Liver (tissue), 9 donors: ENCODE data around the gene ADAMTS7. TPM values are rescaled to one million over a fixed set of nuclear protein-coding genes. Genes with fewer than 3 reads are reported as not detected.

Source experiments
- DNase-seq: peaks from one replicate; pipeline ENCODE4 v3.0.0-alpha.2; 2017; ENCODE audit warnings: low spot score
- H3K27ac ChIP-seq, 2 donors: one replicate each; pipeline ENCODE4 v1.7.0; 2013; ENCODE audit warnings: inconsistent platforms in 2 of 2, low read length in 2 of 2, control low read depth in 1 of 2, low read depth in 1 of 2, mild to moderate bottlenecking in 1 of 2
- H3K27me3 ChIP-seq, 4 donors: one replicate each; pipeline versions ENCODE4 v1.6.1 to v1.7.0; 2013; ENCODE audit warnings: low read length in 3 of 4, inconsistent platforms in 1 of 4, mild to moderate bottlenecking in 1 of 4, moderate library complexity in 1 of 4; ENCODE audit not compliant: control insufficient read depth in 4 of 4, insufficient read depth in 4 of 4
- H3K36me3 ChIP-seq, 4 donors: one replicate each; pipeline versions ENCODE4 v1.6.1 to v1.7.0; 2013; ENCODE audit warnings: low read length in 3 of 4, mild to moderate bottlenecking in 3 of 4, low read depth in 1 of 4, moderate library complexity in 1 of 4; ENCODE audit not compliant: control insufficient read depth in 4 of 4, insufficient read depth in 3 of 4
- H3K4me1 ChIP-seq, 4 donors: one replicate each; pipeline versions ENCODE4 v1.6.1 to v1.7.0; 2013; ENCODE audit warnings: low read length in 3 of 4, mild to moderate bottlenecking in 3 of 4, moderate library complexity in 1 of 4; ENCODE audit not compliant: control insufficient read depth in 4 of 4, insufficient read depth in 4 of 4
- H3K4me3 ChIP-seq, 3 donors: one replicate each; pipeline versions ENCODE4 v1.6.1 to v1.7.0; 2013; ENCODE audit warnings: low read length in 3 of 3, control low read depth in 1 of 3, low read depth in 1 of 3, mild to moderate bottlenecking in 1 of 3
- H3K9ac ChIP-seq, 2 donors: one replicate each; pipeline ENCODE4 v1.7.0; 2013; ENCODE audit warnings: low read length in 2 of 2, mild to moderate bottlenecking in 2 of 2, moderate library complexity in 2 of 2, control low read depth in 1 of 2, low read depth in 1 of 2
- H3K9me3 ChIP-seq, 4 donors: one replicate each; pipeline versions ENCODE4 v1.6.1 to v1.7.0; 2013; ENCODE audit warnings: low read length in 3 of 4; ENCODE audit not compliant: control insufficient read depth in 4 of 4
- ATF3 ChIP-seq: IDR thresholded peaks from 2 replicates; pipeline ENCODE4 v1.6.1; 2016; ENCODE audit warnings: antibody characterized with exemption
- CTCF ChIP-seq: fragments of 150-350 bp; IDR thresholded peaks from 2 replicates; pipeline ENCODE4 v1.5.1; 2017; ENCODE audit warnings: improper control_type of control experiment, low read depth, low read length; ENCODE audit not compliant: missing input control
- EGR1 ChIP-seq, 2 donors: IDR thresholded peaks; 2 replicates each; pipeline ENCODE4 v1.6.1; 2016 to 2018; ENCODE audit warnings: antibody characterized with exemption in 2 of 2, low read depth in 2 of 2
- FOXA1 ChIP-seq: IDR thresholded peaks from 2 replicates; pipeline ENCODE4 v1.6.1; 2016; ENCODE audit warnings: antibody characterized with exemption
- FOXA2 ChIP-seq: IDR thresholded peaks from 2 replicates; pipeline ENCODE4 v1.6.1; 2016; ENCODE audit warnings: antibody characterized with exemption
- GABPA ChIP-seq, 2 donors: IDR thresholded peaks in 1 of 2; conservative IDR thresholded peaks in 1 of 2; 2 replicates each; pipeline ENCODE4 v1.6.1; 2016; ENCODE audit warnings: antibody characterized with exemption in 2 of 2, mild to moderate bottlenecking in 1 of 2, moderate library complexity in 1 of 2
- HNF4A ChIP-seq, 2 donors: conservative IDR thresholded peaks; 2 replicates each; pipeline ENCODE4 v1.6.1; 2016; ENCODE audit warnings: antibody characterized with exemption in 2 of 2, mild to moderate bottlenecking in 2 of 2
- HNF4G ChIP-seq: IDR thresholded peaks from 2 replicates; pipeline ENCODE4 v1.6.1; 2016; ENCODE audit warnings: antibody characterized with exemption
- MAX ChIP-seq: IDR thresholded peaks from 2 replicates; pipeline ENCODE4 v1.6.1; 2016; ENCODE audit warnings: antibody characterized with exemption
- NR2F2 ChIP-seq: IDR thresholded peaks from 2 replicates; pipeline ENCODE4 v1.6.1; 2016; ENCODE audit warnings: antibody characterized with exemption
- RAD21 ChIP-seq, 2 donors: IDR thresholded peaks; 2 replicates each; pipeline ENCODE4 v1.6.1; 2016; ENCODE audit warnings: antibody characterized with exemption in 2 of 2, mild to moderate bottlenecking in 2 of 2
- REST ChIP-seq: IDR thresholded peaks from 2 replicates; pipeline ENCODE4 v1.6.1; 2016; ENCODE audit warnings: antibody characterized with exemption, mild to moderate bottlenecking
- SP1 ChIP-seq: IDR thresholded peaks from 2 replicates; pipeline ENCODE4 v1.6.1; 2018; ENCODE audit warnings: antibody characterized with exemption, mild to moderate bottlenecking
- TAF1 ChIP-seq: conservative IDR thresholded peaks from 2 replicates; pipeline ENCODE4 v1.6.1; 2016; ENCODE audit warnings: antibody characterized with exemption, mild to moderate bottlenecking
- YY1 ChIP-seq: IDR thresholded peaks from 2 replicates; pipeline ENCODE4 v1.6.1; 2016; ENCODE audit warnings: antibody characterized with exemption, mild to moderate bottlenecking
- ZBTB33 ChIP-seq: IDR thresholded peaks from 2 replicates; pipeline ENCODE4 v1.6.1; 2016; ENCODE audit warnings: antibody characterized with exemption
- WGBS: extraction: QIAGEN DNeasy Blood & Tissue Kit; methylation state at CpG from one replicate; pipeline ENCODE4 v1.1.7; 2013; 5-methylcytosine and 5-hydroxymethylcytosine counted together
- polyA plus RNA-seq, 2 donors: library from polyadenylated mRNA; stranded (reverse) in 1 of 2; unstranded in 1 of 2; fragments of 200-250 nt in 1 of 2; fragments of >200 nt in 1 of 2; fragmentation: Nextera tagmentation in 1 of 2; extraction: Ambion mirVana in 1 of 2; gene quantifications; one replicate each; pipeline versions ENCODE4 v1.2.1 to v1.2.3, GENCODE V29; 2013 to 2015
- total RNA-seq, 2 donors: library from RNA; depleted of rRNA; stranded (reverse); fragments of >200 nt; gene quantifications; one replicate each; pipeline ENCODE4 v1.2.3, GENCODE V29; 2014
- donor health status: healthy.
- donor health status: healthy.
- donor health status: healthy.
- donor health status: healthy.
- donor health status: healthy.

The ADAMTS7 gene
- total and polyA plus RNA-seq, 4 donors = 0.13 to 2.4 (median 1.3) TPM

GRCh38 chr15:78850941-78851755 lies 39.9 kb upstream of the ADAMTS7 start:
- no peak overlapping the region for H3K4me3 ChIP-seq
- no peaks in the 10 kb centered on the region for H3K27me3 ChIP-seq
- 53% methylated on average over 6 of the region's 6 CpGs for WGBS
- no peaks in the 10 kb centered on the region for H3K4me1 ChIP-seq
- no peak overlapping the region for H3K9ac ChIP-seq
- H3K36me3 ChIP-seq = no peaks in the 10 kb centered on the region
- no peaks in the 10 kb centered on the region for H3K9me3 ChIP-seq
- H3K27ac ChIP-seq = no peak overlapping the region
- DNase-seq = no peak
- TF ChIP-seq TAF1 = no peak
- no peak for TF ChIP-seq FOXA2
- TF ChIP-seq ZBTB33 = no peak
- no peak for TF ChIP-seq CTCF
- no peak for TF ChIP-seq SP1
- no peak for TF ChIP-seq ATF3
- TF ChIP-seq REST = no peak
- TF ChIP-seq RAD21 (IDR thresholded peaks at IDR 0.05) = no peak
- TF ChIP-seq GABPA (IDR thresholded peaks at IDR 0.05 in 1 of 2, conservative IDR thresholded peaks at IDR 0.05 in 1 of 2) = no peak
- TF ChIP-seq YY1 = no peak
- TF ChIP-seq HNF4G = no peak
- TF ChIP-seq NR2F2 = no peak
- TF ChIP-seq FOXA1 = no peak
- TF ChIP-seq MAX = no peak
- TF ChIP-seq HNF4A (conservative IDR thresholded peaks at IDR 0.05) = no peak

GRCh38 chr15:78850352-78850751 lies 39.1 kb upstream of the ADAMTS7 start:
- Histone ChIP-seq H3K27ac (no peak overlapping the region), H3K27me3 (no peaks in the 10 kb centered on the region), H3K9me3 (no peaks in the 10 kb centered on the region), H3K36me3 (no peaks in the 10 kb centered on the region), H3K9ac (no peak overlapping the region), H3K4me1 (no peaks in the 10 kb centered on the region), H3K4me3 (no peak overlapping the region)
- DNase-seq = no peak
- WGBS = 95% methylated on average over 2 of the region's 2 CpGs
- TF ChIP-seq ATF3 (no peak), ZBTB33 (no peak), YY1 (no peak), HNF4A (conservative IDR thresholded peaks at IDR 0.05) (no peak), CTCF (no peak), SP1 (no peak), RAD21 (IDR thresholded peaks at IDR 0.05) (no peak), NR2F2 (no peak), EGR1 (IDR thresholded peaks at IDR 0.05; ENCODE audit: low read depth in 2 of 2) (no peak)
